Measurements from ENCODE around the gene ANKRD13D. TPM values are rescaled to one million over a fixed set of nuclear protein-coding genes. Genes with fewer than 3 reads are reported as not detected.

Gene ANKRD13D
- total RNA-seq, 1 experiment from 2014 or later = 58.9 TPM

DNA sequence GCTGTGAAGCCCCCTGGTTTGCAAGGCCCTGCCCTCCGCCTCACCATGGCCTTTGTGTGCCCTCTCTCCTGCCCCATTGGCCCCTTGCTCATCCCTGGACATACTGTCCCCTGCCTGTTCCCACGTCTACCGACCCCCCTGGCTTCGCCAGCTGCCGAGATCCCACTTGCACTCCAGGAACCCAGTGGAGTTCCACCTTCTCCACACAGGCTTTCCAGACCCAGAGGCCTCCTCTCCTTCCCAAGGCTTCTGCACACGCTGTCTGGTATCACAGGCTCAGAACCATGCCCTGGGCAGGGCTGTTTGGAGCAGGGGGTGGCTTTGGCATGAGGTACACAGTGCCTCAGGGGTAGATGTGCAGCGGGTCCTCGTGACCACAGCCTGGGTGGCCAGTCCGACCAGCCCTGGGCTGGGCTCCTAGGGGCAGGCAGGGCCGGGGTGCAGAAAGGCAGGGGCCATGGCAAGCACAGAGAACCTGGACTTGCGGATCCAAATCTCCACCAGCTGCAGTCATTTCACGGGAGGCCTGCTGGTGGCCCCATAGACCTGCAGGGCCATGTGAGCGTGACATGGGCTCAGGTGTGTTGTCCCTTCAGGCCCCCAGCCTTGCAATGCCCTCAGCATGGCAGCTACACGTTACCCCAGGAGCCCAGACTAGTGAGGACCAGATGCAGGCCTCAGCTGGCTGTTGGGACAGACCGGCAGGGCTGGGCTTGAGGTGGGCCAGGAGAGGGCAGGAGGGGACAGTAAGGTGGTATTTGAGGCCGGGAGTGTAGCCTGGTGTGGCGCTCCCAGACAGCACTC, 13.3 kb upstream of the ANKRD13D start:
- peaks cover 24% of the 10 kb centered on the region for H3K36me3 ChIP-seq (ENCODE audit: low read depth, low read length)
- H3K4me2 ChIP-seq (ENCODE audit: low read length) = no peak overlapping the region
- DNase-seq (no peak), ATAC-seq (no peak)
- no peaks in the 10 kb centered on the region for H3K9me2 ChIP-seq (replicated peaks; ENCODE audit: low read length)
- no peaks in the 10 kb centered on the region for H3F3A ChIP-seq (ENCODE audit: low read length, unreplicated experiment)
- no peak overlapping the region for H2AFZ ChIP-seq (ENCODE audit: low read length)
- no TSS peak for BruUV-seq (replicated peaks)
- H3K79me2 ChIP-seq (ENCODE audit: low read length) = peaks cover 62% of the 10 kb centered on the region
- H3K9ac ChIP-seq (ENCODE audit: low read length) = no peak overlapping the region
- no peaks in the 10 kb centered on the region for H3K27me3 ChIP-seq (ENCODE audit: low read length)
- peaks cover 22% of the 10 kb centered on the region; the same call in 1 of the 2 replicates for H4K20me1 ChIP-seq (ENCODE audit: low read length)
- no peak overlapping the region for H3K4me3 ChIP-seq (ENCODE audit: low read length)
- intact Hi-C loops (cut with micrococcal nuclease) = no loop called here
- H3K27ac ChIP-seq (ENCODE audit: low read length) = no peak overlapping the region
- H3K4me1 ChIP-seq (ENCODE audit: insufficient read depth, low read length) = no peaks in the 10 kb centered on the region
- H3K9me3 ChIP-seq (ENCODE audit: low read length) = no peaks in the 10 kb centered on the region
- CTCF ChIA-PET = no interaction called here
- TF ChIP-seq, protein P1, sequence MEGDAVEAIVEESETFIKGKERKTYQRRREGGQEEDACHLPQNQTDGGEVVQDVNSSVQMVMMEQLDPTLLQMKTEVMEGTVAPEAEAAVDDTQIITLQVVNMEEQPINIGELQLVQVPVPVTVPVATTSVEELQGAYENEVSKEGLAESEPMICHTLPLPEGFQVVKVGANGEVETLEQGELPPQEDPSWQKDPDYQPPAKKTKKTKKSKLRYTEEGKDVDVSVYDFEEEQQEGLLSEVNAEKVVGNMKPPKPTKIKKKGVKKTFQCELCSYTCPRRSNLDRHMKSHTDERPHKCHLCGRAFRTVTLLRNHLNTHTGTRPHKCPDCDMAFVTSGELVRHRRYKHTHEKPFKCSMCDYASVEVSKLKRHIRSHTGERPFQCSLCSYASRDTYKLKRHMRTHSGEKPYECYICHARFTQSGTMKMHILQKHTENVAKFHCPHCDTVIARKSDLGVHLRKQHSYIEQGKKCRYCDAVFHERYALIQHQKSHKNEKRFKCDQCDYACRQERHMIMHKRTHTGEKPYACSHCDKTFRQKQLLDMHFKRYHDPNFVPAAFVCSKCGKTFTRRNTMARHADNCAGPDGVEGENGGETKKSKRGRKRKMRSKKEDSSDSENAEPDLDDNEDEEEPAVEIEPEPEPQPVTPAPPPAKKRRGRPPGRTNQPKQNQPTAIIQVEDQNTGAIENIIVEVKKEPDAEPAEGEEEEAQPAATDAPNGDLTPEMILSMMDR (conservative IDR thresholded peaks at IDR 0.05; ENCODE audit: low read depth, low read length) = no peak
- TF ChIP-seq EZH2 (IDR thresholded peaks at IDR 0.05; ENCODE audit: low read length, unreplicated experiment) (no peak), EZH2phosphoT487 (IDR thresholded peaks at IDR 0.05; ENCODE audit: borderline replicate concordance, low read length) (no peak)
- POLR2A ChIA-PET (ENCODE audit: unreplicated experiment) = no interaction called here

GRCh38 chr11:67276781-67277230, 12.3 kb upstream of the ANKRD13D start:
- H3K36me3 ChIP-seq (ENCODE audit: low read depth, low read length) = peaks cover 32% of the 10 kb centered on the region
- DNase-seq = no peak
- H3K27me3 ChIP-seq (ENCODE audit: low read length) = no peaks in the 10 kb centered on the region
- CTCF ChIA-PET = interaction anchor here (0.5 kb wide), 1 partner anchor 258 kb away, joined by 13 read pairs; no protein-coding TSS in a partner anchor
- no TSS peak for BruUV-seq (replicated peaks)
- POLR2A ChIA-PET (ENCODE audit: unreplicated experiment) = no interaction called here
- intact Hi-C loops (cut with micrococcal nuclease) = no loop called here
- H3K4me2 ChIP-seq (ENCODE audit: low read length) = no peak overlapping the region
- H3K4me1 ChIP-seq (ENCODE audit: insufficient read depth, low read length) = no peaks in the 10 kb centered on the region
- no peak overlapping the region for H3K27ac ChIP-seq (ENCODE audit: low read length)
- no peaks in the 10 kb centered on the region for H3F3A ChIP-seq (ENCODE audit: low read length, unreplicated experiment)
- H4K20me1 ChIP-seq (ENCODE audit: low read length) = peaks cover 18% of the 10 kb centered on the region; the same call in 1 of the 2 replicates
- H3K9ac ChIP-seq (ENCODE audit: low read length) = no peak overlapping the region
- no peak for ATAC-seq
- no peaks in the 10 kb centered on the region for H3K9me2 ChIP-seq (replicated peaks; ENCODE audit: low read length)
- peaks cover 52% of the 10 kb centered on the region for H3K79me2 ChIP-seq (ENCODE audit: low read length)
- H3K4me3 ChIP-seq (ENCODE audit: low read length) = no peak overlapping the region
- no peaks in the 10 kb centered on the region for H3K9me3 ChIP-seq (ENCODE audit: low read length)
- no peak overlapping the region for H2AFZ ChIP-seq (ENCODE audit: low read length)
- TF ChIP-seq EZH2 (IDR thresholded peaks at IDR 0.05; ENCODE audit: low read length, unreplicated experiment) (no peak), EZH2phosphoT487 (IDR thresholded peaks at IDR 0.05; ENCODE audit: borderline replicate concordance, low read length) (no peak)
- TF ChIP-seq, protein P1 (conservative IDR thresholded peaks at IDR 0.05; ENCODE audit: low read depth, low read length) = no peak
